ENCODE measurements around the gene TARP.
"Not testable (repeated sequence)": the region's sequence is repeated elsewhere in the genome, so short reads cannot be mapped to it uniquely, and the experiment has no call there.

Gene TARP

GRCh38 chr7:38274927-38275620 lies 1.6 kb upstream of the TARP start:
- DNase-seq (ENCODE audit: low spot score): no peak
- in situ Hi-C loops (cut with MboI; ENCODE audit: low sequenced_read_pairs, unreplicated experiment): no loop called here

GRCh38 chr7:38274486-38274885 lies 1.1 kb upstream of the TARP start:
- in situ Hi-C loops (cut with MboI; ENCODE audit: low sequenced_read_pairs, unreplicated experiment): no loop called here
- TF ChIP-seq CTCF (IDR thresholded peaks at IDR 0.05; ENCODE audit: borderline replicate concordance, control extremely low read depth, extremely low read depth, insufficient read depth, missing control alignments): no peak
- DNase-seq (ENCODE audit: low spot score): no peak

More at GRCh38 chr7:38274927-38275620, 1.6 kb upstream of the TARP start:
- no peak for TF ChIP-seq CTCF (IDR thresholded peaks at IDR 0.05; ENCODE audit: borderline replicate concordance, control extremely low read depth, extremely low read depth, insufficient read depth, missing control alignments)

DNA sequence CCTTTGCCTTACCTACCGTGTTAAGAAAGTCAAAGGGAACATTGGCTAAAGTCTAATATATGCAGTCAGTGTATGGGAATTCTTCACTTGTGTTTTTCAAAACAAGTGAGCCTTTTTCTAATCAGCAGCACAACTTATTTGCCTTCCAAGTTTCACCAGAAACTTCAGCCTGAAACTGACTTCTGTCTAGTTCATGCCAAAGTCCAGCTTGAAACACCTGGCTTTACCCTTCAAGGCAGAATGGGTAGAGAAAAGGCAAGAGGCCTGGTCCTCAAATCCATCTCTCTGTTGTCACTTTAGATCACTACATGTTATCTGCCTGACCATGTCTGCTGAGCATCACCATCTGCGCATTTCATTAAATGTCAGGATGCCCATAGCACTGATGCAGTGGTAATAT lies 3.0 kb downstream of the TARP start:
- in situ Hi-C loops (cut with MboI; ENCODE audit: low sequenced_read_pairs, unreplicated experiment); DNase-seq (ENCODE audit: low spot score): not testable (repeated sequence)

DNA sequence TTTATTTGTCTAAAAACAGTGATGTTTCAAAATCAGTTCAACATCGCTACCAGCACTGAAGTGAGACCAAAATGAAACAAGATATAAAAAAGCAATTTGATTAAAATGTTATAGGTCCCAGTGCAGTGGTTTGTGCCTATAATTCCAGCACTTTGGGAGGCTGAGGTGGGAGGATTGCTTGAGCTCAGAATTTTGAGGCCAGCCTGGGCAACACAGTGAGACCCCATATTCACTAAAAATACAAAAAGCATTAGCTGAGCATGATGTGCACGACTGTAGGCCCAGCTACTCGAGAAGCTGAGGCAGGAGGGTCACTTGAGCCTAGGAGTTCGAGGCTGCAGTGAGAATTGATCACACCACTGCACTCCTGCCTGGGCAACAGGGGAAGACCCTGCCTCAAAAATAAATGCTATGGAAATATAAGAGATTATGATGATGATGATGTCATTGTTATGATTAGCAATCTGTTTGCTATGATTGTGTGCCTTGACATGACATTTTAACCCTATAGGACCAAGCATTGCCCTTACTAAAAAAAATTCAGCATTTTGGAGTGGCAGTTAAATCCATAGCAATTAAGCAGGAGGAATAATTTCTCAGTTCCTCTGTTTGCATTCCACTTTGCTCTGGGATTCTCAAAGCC lies 3.6 kb downstream of the TARP start:
- in situ Hi-C loops (cut with MboI; ENCODE audit: low sequenced_read_pairs, unreplicated experiment); DNase-seq (ENCODE audit: low spot score): not testable (repeated sequence)

DNA sequence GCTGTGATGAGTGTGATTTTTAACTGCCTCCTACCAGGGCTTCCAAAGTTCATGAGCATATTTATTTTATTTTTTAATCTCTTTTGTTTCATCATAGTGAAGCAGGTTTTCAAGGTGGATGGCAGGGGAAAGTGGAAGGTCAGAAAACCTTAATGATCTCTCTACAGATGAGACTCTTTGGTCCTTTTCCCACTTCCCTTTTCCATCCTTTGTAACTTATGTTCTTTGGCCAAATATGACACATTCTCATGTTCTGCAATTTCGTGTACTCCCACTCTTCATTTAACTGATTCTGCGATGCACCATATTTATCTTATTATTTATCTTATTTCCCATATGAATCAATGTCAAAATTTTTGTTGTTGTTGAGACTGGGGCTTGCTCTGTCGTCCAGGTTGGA lies 7.5 kb downstream of the TARP start:
- DNase-seq (ENCODE audit: low spot score); in situ Hi-C loops (cut with MboI; ENCODE audit: low sequenced_read_pairs, unreplicated experiment): not testable (repeated sequence)

- in situ Hi-C loops (cut with MboI; ENCODE audit: low sequenced_read_pairs, unreplicated experiment); DNase-seq (ENCODE audit: low spot score): not testable (repeated sequence)
Observed at GRCh38 chr7:38264602-38265001, 8.8 kb downstream of the TARP start.

DNA sequence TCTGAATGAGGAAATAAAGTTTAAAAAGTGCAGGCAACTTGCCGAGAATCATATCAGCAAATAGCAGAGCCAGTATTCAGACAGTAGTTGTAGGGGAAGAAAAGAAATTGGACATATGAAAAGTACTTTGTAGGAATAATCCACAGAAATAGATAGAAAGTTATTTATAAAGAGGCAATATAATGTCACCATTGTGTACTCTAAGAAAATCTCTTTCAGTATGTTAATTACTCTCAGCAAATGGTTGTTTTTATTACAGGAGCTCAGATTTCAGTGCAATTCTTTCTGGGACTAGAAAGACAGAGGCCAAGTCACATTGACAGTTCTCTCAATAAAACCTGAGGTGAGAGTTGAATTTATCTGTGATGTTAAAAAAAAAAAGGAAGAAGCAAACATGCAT lies 10.2 kb downstream of the TARP start:
- in situ Hi-C loops (cut with MboI; ENCODE audit: low sequenced_read_pairs, unreplicated experiment); DNase-seq (ENCODE audit: low spot score): not testable (repeated sequence)

DNA sequence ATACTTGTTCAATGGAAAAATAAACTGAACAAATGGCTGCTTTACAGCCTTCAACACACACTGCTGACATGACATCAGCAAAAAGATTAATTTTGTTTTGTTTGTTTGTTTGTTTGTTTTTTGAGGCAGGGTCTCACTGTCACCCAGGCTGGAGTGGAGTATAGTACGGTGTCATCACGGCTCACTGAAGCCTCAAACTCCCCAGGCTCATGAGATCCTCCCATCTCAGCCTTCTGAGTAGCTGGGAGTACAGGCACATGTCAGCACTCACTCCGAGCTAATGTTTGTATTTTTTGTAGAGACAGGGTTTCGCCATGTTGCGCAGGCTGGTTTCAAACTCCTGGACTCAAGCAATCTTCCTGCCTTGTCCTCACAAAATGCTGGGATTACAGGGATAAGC lies 10.9 kb downstream of the TARP start:
- TF ChIP-seq CTCF (IDR thresholded peaks at IDR 0.05; ENCODE audit: borderline replicate concordance, control extremely low read depth, extremely low read depth, insufficient read depth, missing control alignments): no peak
- no peak for DNase-seq (ENCODE audit: low spot score)
- in situ Hi-C loops (cut with MboI; ENCODE audit: low sequenced_read_pairs, unreplicated experiment): no loop called here

GRCh38 chr7:38262026-38262425 lies 11.4 kb downstream of the TARP start:
- DNase-seq (ENCODE audit: low spot score); in situ Hi-C loops (cut with MboI; ENCODE audit: low sequenced_read_pairs, unreplicated experiment): not testable (repeated sequence)

- DNase-seq (ENCODE audit: low spot score); in situ Hi-C loops (cut with MboI; ENCODE audit: low sequenced_read_pairs, unreplicated experiment): not testable (repeated sequence)
Observed at GRCh38 chr7:38261601-38262000, 11.8 kb downstream of the TARP start.

GRCh38 chr7:38259157-38259556 lies 14.3 kb downstream of the TARP start:
- in situ Hi-C loops (cut with MboI; ENCODE audit: low sequenced_read_pairs, unreplicated experiment); DNase-seq (ENCODE audit: low spot score): not testable (repeated sequence)

All from GM13976 (cell line).